GM10266 (cell line): ENCODE data around the gene INPP4B.

ENCODE experiments used
- DNase-seq: peaks from one replicate; pipeline ENCODE4 v3.0.0; 2012; ENCODE audit errors: extremely low spot score
- TF ChIP-seq, protein P1 (sequence below): IDR thresholded peaks from 2 replicates; pipeline ENCODE4 v1.5.1; 2012; ENCODE audit warnings: mild to moderate bottlenecking, low read depth; ENCODE audit not compliant: control insufficient read depth, insufficient read depth; ENCODE audit errors: missing control alignments

INPP4B gene

DNA sequence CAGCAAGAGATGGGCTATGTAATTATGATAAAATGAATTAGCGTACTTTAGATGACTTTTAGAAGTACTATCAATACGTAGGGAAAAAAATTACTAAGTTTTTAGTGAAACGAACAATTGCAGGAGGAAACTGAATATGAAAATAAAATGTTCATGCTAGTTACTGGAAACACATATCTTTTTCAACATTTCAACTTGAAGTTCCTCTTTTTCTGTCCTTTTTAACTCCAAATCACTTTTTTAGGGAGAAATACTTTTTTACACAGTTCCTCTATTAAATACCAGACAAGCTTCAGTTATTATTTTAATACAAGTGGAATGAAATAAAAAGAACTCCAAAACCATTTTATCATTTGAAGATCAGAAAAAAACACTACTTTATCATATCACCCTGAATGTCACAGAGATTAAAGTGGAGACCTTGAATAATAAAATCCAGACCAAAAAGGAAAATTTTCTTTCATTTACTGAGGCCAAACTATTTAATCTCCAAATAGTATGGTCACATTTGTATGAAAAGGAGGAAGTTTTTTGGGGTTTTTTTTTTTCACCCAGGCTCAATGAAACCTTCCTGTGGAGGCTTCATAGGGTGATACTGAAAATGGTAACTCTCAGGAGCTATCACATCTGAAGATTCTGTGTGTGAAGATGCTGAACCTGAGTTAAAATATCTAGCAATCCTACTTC, 306.2 kb downstream of the INPP4B start:
- TF ChIP-seq, protein P1, sequence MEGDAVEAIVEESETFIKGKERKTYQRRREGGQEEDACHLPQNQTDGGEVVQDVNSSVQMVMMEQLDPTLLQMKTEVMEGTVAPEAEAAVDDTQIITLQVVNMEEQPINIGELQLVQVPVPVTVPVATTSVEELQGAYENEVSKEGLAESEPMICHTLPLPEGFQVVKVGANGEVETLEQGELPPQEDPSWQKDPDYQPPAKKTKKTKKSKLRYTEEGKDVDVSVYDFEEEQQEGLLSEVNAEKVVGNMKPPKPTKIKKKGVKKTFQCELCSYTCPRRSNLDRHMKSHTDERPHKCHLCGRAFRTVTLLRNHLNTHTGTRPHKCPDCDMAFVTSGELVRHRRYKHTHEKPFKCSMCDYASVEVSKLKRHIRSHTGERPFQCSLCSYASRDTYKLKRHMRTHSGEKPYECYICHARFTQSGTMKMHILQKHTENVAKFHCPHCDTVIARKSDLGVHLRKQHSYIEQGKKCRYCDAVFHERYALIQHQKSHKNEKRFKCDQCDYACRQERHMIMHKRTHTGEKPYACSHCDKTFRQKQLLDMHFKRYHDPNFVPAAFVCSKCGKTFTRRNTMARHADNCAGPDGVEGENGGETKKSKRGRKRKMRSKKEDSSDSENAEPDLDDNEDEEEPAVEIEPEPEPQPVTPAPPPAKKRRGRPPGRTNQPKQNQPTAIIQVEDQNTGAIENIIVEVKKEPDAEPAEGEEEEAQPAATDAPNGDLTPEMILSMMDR, result no peak
- no peak for DNase-seq

DNA sequence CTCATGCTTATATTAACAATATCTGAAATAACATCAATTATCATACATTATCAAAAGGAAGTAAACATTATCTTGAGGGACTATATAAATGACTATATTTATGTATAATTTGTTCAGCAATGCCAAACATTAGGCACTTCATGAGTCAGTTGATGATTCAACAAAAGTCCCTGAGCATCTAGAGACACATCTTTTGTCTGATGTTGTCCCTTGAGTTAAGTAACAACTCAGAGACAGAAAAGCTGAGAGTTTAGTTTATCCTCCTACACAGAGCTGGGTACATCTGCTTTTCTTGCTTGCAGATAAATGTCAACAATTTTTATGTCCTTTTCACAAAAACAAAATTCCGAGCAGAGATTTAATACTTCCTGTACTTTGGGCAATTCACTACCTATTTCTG, 311.1 kb downstream of the INPP4B start:
- TF ChIP-seq, protein P1, result no peak

DNA sequence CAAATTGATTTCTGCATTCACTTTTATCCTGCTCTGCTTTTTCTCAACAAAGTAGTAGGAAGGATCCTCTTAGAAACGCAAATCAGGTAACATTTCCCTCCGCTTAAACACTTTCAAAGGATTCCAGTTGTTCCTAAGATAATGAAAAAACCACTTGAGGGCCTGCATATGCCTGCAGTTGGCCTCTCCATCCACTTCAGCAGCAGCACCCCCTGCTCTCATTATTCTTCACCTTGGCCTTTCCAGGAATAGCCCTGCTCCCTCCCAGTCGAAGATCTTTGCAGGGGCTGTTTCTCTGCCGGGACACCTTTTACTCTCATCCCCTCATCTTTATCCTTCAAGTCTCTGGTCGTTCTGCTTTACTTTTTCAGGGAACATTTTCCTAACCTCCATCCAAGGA, 314.0 kb downstream of the INPP4B start:
- TF ChIP-seq, protein P1, result no peak
- DNase-seq, result no peak

More for the DNA sequence above, 311.1 kb downstream of the INPP4B start:
- DNase-seq, result no peak

DNA sequence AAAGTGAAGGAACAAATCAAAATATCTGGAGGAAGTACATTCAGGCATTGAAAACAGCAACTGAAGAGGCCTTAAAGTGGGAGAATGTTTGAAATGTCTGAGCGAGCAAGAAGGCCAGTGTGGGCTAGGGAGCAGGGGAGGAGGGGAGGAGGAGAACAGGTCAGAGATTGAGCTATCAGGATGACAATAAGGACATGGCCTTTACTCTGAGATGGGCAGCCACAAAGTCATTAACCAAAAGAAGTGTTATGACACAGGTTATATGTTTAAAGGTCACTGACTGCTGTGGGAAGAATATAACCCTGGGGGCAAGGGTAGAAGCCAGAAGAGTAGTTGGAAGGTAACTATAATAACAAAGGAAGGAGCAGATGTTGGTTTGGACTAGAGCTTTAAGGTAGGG, 315.4 kb downstream of the INPP4B start:
- TF ChIP-seq, protein P1, result no peak
- DNase-seq, result no peak

DNA sequence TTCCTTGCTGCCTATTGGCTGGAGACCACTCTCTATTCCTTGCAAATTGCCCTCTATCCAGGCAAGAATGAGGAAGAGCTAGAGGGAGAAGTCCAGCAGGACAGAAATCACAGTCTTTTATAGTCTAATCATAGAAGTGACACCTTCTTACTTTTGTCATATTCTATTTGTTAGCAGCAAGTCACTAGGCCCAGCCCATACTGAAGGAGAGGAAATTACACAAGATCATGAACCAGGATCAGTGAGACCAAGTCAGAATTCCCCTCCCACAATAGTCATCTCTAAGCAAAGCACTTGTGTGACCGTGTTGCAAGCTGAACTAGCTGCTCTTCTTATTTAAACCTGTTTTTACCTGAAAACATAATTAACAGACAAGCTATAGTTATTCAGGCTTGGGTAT, 317.7 kb downstream of the INPP4B start:
- no peak for DNase-seq
- TF ChIP-seq, protein P1, result no peak

DNA sequence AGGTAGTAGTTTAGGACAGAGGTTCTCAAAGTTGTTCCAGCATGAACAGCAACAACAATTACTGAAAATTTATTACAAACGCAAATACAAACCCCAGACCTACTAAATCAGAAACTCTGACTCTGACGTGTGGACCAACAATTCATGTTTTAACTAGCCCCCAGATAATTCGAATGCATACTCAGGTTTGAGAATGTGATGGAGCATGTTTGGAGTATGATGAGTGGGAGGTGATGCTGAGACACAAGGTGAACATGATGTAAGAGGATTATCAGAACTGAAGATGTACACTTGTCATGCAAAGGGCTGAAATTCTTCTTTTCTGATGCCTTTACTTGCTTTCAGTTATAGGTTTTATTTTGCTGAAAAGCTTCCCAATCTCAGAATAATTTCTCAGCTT, 323.0 kb downstream of the INPP4B start:
- DNase-seq, result no peak
- TF ChIP-seq, protein P1, result no peak

DNA sequence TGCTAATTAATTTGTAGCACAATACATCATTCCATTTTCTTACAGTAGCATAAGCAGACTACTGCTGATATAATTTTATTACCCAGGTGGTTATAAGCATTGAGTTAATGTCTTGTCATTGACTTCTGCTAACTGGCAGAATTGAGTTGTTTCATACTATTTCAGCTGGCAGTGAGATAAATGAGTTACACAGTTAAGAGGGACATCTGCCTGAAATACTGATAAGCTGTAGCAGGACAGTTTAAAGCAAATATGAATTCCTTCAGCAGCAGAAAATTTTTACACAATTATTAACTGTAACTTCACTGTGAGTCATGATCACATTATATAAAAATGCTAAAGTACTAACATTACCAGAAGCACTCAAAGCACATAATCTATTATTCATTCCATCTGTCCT, 326.8 kb downstream of the INPP4B start:
- DNase-seq, result no peak
- TF ChIP-seq, protein P1, result no peak
